A673 (cell line): ENCODE data around the gene MEF2C. TPM values are rescaled to one million over a fixed set of nuclear protein-coding genes. Genes with fewer than 3 reads are reported as not detected.

ENCODE experiments used
- BruUV-seq: library from RNA; stranded (reverse); fragments of 400-500 nt; replicated peaks from 2 replicates; lab custom pipeline; 2021; lab: Mats Ljungman, UMichigan
- CTCF ChIA-PET: fragments of 300-600 bp; sonication (Branson Sonifier 250); formaldehyde crosslinking; loops from one replicate; lab custom pipeline; 2022; ENCODE audit warnings: antibody characterized with exemption; lab: Charles Lee
- POLR2A ChIA-PET: fragments of 300-600 bp; sonication (Branson Sonifier 250); formaldehyde crosslinking; loops from one replicate; lab custom pipeline; 2022; ENCODE audit warnings: antibody characterized with exemption; ENCODE audit not compliant: low non-redundant PET; lab: Charles Lee
- DNase-seq: peaks from one replicate; pipeline ENCODE4 v3.0.0-alpha.2; 2015; ENCODE audit warnings: low spot score
- H3K27ac ChIP-seq: fragments of 200-600 bp; sonication (generic); 2 replicates; pipeline ENCODE4 v1.5.1; 2016; ENCODE audit warnings: mixed run types, low read depth, mild to moderate bottlenecking, mixed read lengths, antibody characterized with exemption, low read length; ENCODE audit not compliant: poor library complexity, severe bottlenecking
- H3K27me3 ChIP-seq: fragments of 200-600 bp; sonication (generic); replicated peaks from 2 replicates; pipeline ENCODE4 v1.6.1; 2017; ENCODE audit warnings: mixed run types, low read depth, mild to moderate bottlenecking, mixed read lengths, antibody characterized with exemption, low read length; ENCODE audit not compliant: insufficient read depth, poor library complexity
- H3K36me3 ChIP-seq: fragments of 200-600 bp; sonication (generic); 2 replicates; pipeline ENCODE4 v1.6.1; 2016; ENCODE audit warnings: mixed run types, mild to moderate bottlenecking, mixed read lengths, antibody characterized with exemption, low read length; ENCODE audit not compliant: insufficient read depth, poor library complexity, severe bottlenecking
- H3K4me1 ChIP-seq: fragments of 200-600 bp; sonication (generic); 2 replicates; pipeline ENCODE4 v1.6.1; 2017; ENCODE audit warnings: mixed run types, mild to moderate bottlenecking, mixed read lengths, antibody characterized with exemption, low read length; ENCODE audit not compliant: insufficient read depth, poor library complexity, severe bottlenecking
- H3K4me3 ChIP-seq: fragments of 200-600 bp; sonication (generic); 2 replicates; pipeline ENCODE4 v1.5.1; 2016; ENCODE audit warnings: low read depth, mixed run types, mild to moderate bottlenecking, mixed read lengths, low read length; ENCODE audit not compliant: poor library complexity, severe bottlenecking
- H3K9me3 ChIP-seq: fragments of 200-600 bp; sonication (generic); 2 replicates; pipeline ENCODE4 v1.6.1; 2016; ENCODE audit warnings: mixed run types, low read depth, mild to moderate bottlenecking, mixed read lengths, antibody characterized with exemption, low read length; ENCODE audit not compliant: poor library complexity, severe bottlenecking
- EZH2 ChIP-seq: fragments of 200-600 bp; sonication (generic); IDR thresholded peaks from 2 replicates; pipeline ENCODE4 v1.6.1; 2017; ENCODE audit warnings: borderline replicate concordance, low read depth, mild to moderate bottlenecking, mixed read lengths, antibody characterized with exemption, low read length; ENCODE audit not compliant: poor library complexity, severe bottlenecking
- intact Hi-C: fragments of 100-400 bp; cut with micrococcal nuclease; formaldehyde crosslinking; loops from one replicate; pipeline ENCODE4 v1.10.0; 2022; ENCODE audit not compliant: unreplicated experiment
- total RNA-seq: library from RNA; stranded (reverse); gene quantifications from 2 replicates; pipeline ENCODE4 v1.2.3, GENCODE V29; 2021
- TF ChIP-seq, protein P1 (sequence below): fragments of 300-800, 200-600 bp; sonication (generic); conservative IDR thresholded peaks from 2 replicates; pipeline ENCODE4 v1.5.1; 2017; ENCODE audit warnings: low read depth, mild to moderate bottlenecking, antibody characterized with exemption, low read length, moderate library complexity, mixed read lengths

Gene MEF2C
- total RNA-seq, 1 experiment from 2014 or later: 2.0 TPM

- intact Hi-C loops: no loop called here
- ChIA-PET CTCF (no interaction called here), POLR2A (no interaction called here)
Observed at GRCh38 chr5:88818296-88818695, 64.7 kb downstream of the MEF2C start.

GRCh38 chr5:88816195-88816594 is 66.8 kb downstream of the MEF2C start:
- CTCF ChIA-PET: no interaction called here
- no peak overlapping the region for H3K27ac ChIP-seq
- H3K4me3 ChIP-seq: no peak overlapping the region
- TF ChIP-seq EZH2: no peak
- no peaks in the 10 kb centered on the region for H3K9me3 ChIP-seq
- H3K36me3 ChIP-seq: no peaks in the 10 kb centered on the region
- H3K27me3 ChIP-seq: no peaks in the 10 kb centered on the region
- intact Hi-C loops: no loop called here
- BruUV-seq: no TSS peak
- POLR2A ChIA-PET: no interaction called here
- no peaks in the 10 kb centered on the region for H3K4me1 ChIP-seq
- DNase-seq: no peak

More at GRCh38 chr5:88818296-88818695, 64.7 kb downstream of the MEF2C start:
- Histone ChIP-seq H3K4me1 (no peaks in the 10 kb centered on the region), H3K27me3 (no peaks in the 10 kb centered on the region), H3K9me3 (no peaks in the 10 kb centered on the region), H3K27ac (no peak overlapping the region), H3K36me3 (no peaks in the 10 kb centered on the region), H3K4me3 (no peak overlapping the region)
- TF ChIP-seq, protein P1, sequence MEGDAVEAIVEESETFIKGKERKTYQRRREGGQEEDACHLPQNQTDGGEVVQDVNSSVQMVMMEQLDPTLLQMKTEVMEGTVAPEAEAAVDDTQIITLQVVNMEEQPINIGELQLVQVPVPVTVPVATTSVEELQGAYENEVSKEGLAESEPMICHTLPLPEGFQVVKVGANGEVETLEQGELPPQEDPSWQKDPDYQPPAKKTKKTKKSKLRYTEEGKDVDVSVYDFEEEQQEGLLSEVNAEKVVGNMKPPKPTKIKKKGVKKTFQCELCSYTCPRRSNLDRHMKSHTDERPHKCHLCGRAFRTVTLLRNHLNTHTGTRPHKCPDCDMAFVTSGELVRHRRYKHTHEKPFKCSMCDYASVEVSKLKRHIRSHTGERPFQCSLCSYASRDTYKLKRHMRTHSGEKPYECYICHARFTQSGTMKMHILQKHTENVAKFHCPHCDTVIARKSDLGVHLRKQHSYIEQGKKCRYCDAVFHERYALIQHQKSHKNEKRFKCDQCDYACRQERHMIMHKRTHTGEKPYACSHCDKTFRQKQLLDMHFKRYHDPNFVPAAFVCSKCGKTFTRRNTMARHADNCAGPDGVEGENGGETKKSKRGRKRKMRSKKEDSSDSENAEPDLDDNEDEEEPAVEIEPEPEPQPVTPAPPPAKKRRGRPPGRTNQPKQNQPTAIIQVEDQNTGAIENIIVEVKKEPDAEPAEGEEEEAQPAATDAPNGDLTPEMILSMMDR: no peak
- TF ChIP-seq EZH2: no peak
- no peak for DNase-seq
- BruUV-seq: no TSS peak

GRCh38 chr5:88815050-88815789 is 67.8 kb downstream of the MEF2C start:
- Histone ChIP-seq H3K36me3 (no peaks in the 10 kb centered on the region), H3K4me3 (no peak overlapping the region), H3K4me1 (no peaks in the 10 kb centered on the region), H3K27ac (no peak overlapping the region), H3K9me3 (no peaks in the 10 kb centered on the region), H3K27me3 (no peaks in the 10 kb centered on the region)
- intact Hi-C loops: no loop called here
- ChIA-PET POLR2A (no interaction called here), CTCF (no interaction called here)
- no TSS peak for BruUV-seq
- DNase-seq: no peak
- no peak for TF ChIP-seq EZH2

GRCh38 chr5:88813805-88814575 is 69.0 kb downstream of the MEF2C start:
- CTCF ChIA-PET: no interaction called here
- POLR2A ChIA-PET: no interaction called here
- H3K4me3 ChIP-seq: no peak overlapping the region
- intact Hi-C loops: no loop called here
- TF ChIP-seq, protein P1: no peak
- no peak for TF ChIP-seq EZH2
- H3K27me3 ChIP-seq: no peaks in the 10 kb centered on the region
- H3K27ac ChIP-seq: no peak overlapping the region
- no peaks in the 10 kb centered on the region for H3K9me3 ChIP-seq
- no peaks in the 10 kb centered on the region for H3K4me1 ChIP-seq
- BruUV-seq: no TSS peak
- H3K36me3 ChIP-seq: no peaks in the 10 kb centered on the region
- DNase-seq: no peak
